Myocyte (in vitro differentiated cells): ENCODE data around the gene OR6A2. TPM values are rescaled to one million over a fixed set of nuclear protein-coding genes. Genes with fewer than 3 reads are reported as not detected.

Experiments used
- DNase-seq: peaks from one replicate; pipeline ENCODE4 v3.0.0-alpha.2; 2012; ENCODE audit warnings: low read depth
- total RNA-seq: library from RNA; depleted of rRNA; stranded (reverse); fragments of >200 nt; gene quantifications from 2 replicates; pipeline ENCODE4 v1.2.3, GENCODE V29; 2014

Gene OR6A2
- total RNA-seq, 1 donor from 2014 or later: not detected

GRCh38 chr11:6757373-6757967, 42.0 kb downstream of the OR6A2 start:
- DNase-seq: peak; percentile 75

GRCh38 chr11:6755953-6756347, 43.5 kb downstream of the OR6A2 start:
- no peak for DNase-seq

- DNase-seq: peak; percentile 57
These were observed 44.1 kb downstream of the OR6A2 start for GRCh38 chr11:6755303-6755952.

DNA sequence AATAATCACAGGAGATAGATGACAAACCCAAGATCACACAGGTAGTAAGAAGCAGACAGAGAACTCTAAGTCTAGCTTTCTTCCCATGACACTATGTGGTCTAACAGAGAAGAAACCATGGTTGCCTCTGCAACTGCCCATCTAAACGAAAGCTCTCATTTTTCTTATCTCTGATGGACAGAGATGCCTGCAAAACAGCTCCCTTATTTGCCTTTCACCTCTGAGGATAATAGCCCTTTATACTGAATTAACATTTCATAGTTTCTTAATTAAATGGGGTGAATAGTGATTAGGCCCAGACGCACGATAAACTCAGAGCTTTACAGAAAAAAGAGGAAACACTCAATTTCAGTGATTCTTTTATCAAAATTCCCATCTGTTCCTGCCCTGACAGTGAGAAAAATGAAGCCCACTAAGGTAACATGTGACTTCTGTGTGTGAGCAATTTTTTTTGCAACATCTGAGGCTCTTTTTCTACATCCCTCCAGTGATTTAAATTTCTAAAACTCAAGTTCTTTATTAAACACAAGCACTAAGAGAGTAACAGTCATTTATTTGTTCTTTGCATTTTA, 52.3 kb downstream of the OR6A2 start:
- no peak for DNase-seq

GRCh38 chr11:6746626-6747025, 52.9 kb downstream of the OR6A2 start:
- DNase-seq: no peak

DNA sequence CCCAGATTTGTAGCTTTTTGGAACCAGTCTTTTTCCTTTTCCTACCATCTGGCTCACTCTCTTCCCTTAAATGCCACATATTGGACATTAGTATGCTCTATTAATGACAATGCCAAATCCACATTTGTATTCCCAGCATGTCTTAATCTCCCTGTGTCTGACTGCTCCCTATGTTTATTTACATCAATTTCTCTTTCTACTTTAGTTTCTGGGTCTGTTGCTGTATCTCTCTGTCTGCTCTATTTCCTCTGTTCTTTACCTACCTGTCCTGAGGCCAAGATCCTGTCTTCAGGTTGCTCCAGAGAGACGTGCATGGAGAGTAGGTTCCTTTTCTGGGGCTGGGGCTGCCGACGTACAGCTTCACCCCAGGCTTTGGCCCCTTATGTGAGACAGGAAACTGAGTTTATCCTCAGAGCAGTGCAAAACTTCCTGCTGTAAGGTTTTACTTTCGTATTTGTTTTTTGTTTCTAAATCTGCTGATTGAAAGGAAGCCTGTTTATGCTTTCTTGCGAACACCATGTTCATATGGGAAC, 53.3 kb downstream of the OR6A2 start:
- no peak for DNase-seq

DNA sequence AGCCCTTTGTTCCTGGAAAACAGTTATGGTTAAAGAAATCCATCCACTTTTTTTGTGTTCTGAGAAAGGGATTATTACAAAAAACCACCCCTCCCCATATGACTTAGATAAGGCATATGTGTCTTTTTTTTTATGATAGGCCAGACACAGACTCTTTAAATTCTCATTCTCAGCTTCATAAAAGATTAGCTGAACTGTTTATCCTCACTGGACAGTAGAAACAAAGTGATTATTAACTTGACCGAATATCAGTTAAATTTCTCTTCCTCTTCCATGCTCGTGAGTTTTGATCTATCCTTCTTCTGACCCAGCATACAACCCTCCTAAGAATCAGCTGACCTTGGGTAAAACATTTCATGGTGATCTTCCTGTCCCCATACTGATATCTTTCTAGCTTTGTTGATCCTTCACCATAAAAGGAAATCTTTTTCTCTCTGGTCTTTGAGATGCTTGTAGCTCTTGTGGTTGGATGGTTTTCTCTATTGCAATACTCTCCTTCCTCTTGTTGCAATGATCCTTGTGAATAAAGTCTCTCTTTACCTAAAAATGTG, 53.9 kb downstream of the OR6A2 start:
- DNase-seq: no peak

DNA sequence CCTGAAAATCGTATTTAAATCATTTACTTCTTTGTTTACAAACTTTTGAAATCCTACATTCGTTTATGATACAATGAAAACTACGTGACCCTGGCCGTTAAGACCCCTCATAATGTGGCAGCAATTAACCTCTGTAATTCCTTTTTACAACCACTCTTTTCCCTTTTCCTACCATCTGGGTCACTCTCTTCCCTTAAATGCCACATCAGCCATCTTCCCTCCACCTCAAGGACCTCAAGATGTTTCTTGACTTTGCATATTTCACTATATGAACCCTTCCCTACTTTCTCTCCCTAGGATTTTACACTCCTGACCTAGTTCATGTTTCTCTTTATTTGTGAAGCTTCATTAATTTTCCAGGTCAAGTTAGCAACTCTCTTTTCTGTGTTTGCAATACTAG, 54.5 kb downstream of the OR6A2 start:
- DNase-seq: no peak

DNA sequence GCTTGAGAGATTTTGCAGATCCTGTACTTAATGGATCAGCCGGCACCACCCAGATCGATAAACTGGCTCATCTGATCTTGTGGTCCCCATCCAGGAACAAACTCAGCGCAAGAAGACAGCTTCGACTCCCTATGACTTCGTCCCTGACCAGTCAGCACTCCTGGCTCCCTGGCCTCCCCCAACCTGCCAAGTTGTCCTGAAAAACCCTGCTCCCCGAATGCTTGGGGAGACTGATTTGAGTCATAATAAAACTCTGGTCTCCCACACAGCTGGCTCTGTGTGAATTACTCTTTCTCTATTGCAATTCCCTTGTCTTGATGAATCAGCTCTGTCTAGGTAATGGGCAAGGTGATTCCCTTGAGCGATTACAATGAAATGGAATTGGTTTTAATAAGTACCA, 57.2 kb downstream of the OR6A2 start:
- DNase-seq: no peak

Other genes with a start within 250 kb of the OR6A2 start
- gene RRP8, start 196.1 kb downstream of the OR6A2 start, total RNA-seq: 14.6 and 22.4 TPM in 2 replicates
- 139 and 165 TPM in 2 replicates for gene ILK, start 195.9 kb downstream of the OR6A2 start, total RNA-seq
- gene TAF10, start 187.5 kb downstream of the OR6A2 start, total RNA-seq: 84.2 and 145 TPM in 2 replicates
- gene TPP1, start 180.3 kb downstream of the OR6A2 start, total RNA-seq: 55.4 and 60.0 TPM in 2 replicates
- gene DCHS1, start 143.9 kb downstream of the OR6A2 start, total RNA-seq: 0.73 and 0.78 TPM in 2 replicates
- gene MRPL17, start 116.3 kb downstream of the OR6A2 start, total RNA-seq: 48.7 and 88.0 TPM in 2 replicates
- gene OR2AG2, start 27.7 kb downstream of the OR6A2 start, total RNA-seq: not detected in 2 replicates
- gene OR2AG1, start 16.7 kb downstream of the OR6A2 start, total RNA-seq: not detected in 2 replicates
- not detected in 2 replicates for gene OR10A5, start 46.0 kb upstream of the OR6A2 start, total RNA-seq
- not detected in 2 replicates for gene OR10A2, start 63.4 kb upstream of the OR6A2 start, total RNA-seq
- gene OR10A4, start 76.9 kb upstream of the OR6A2 start, total RNA-seq: not detected in 2 replicates
- gene OR2D2, start 92.8 kb upstream of the OR6A2 start, total RNA-seq: not detected in 2 replicates
- not detected in 2 replicates for gene OR2D3, start 121.3 kb upstream of the OR6A2 start, total RNA-seq
- gene ZNF215, start 126.7 kb upstream of the OR6A2 start, total RNA-seq: 0.13 and 0.52 TPM in 2 replicates
- gene ZNF214, start 220.7 kb upstream of the OR6A2 start, total RNA-seq: 1.9 and 2.8 TPM in 2 replicates
- gene NLRP14, start 220.8 kb upstream of the OR6A2 start, total RNA-seq: not detected in 2 replicates